NCI-H146 (cell line): ENCODE results near the gene PSTPIP2.
"Not testable (repeated sequence)": the region's sequence is repeated elsewhere in the genome, so short reads cannot be mapped to it uniquely, and the experiment has no call there.

Experiments used
- DNase-seq: peaks from one replicate; lab custom pipeline; 2025; lab: John Stamatoyannopoulos, UW

The PSTPIP2 gene

DNA sequence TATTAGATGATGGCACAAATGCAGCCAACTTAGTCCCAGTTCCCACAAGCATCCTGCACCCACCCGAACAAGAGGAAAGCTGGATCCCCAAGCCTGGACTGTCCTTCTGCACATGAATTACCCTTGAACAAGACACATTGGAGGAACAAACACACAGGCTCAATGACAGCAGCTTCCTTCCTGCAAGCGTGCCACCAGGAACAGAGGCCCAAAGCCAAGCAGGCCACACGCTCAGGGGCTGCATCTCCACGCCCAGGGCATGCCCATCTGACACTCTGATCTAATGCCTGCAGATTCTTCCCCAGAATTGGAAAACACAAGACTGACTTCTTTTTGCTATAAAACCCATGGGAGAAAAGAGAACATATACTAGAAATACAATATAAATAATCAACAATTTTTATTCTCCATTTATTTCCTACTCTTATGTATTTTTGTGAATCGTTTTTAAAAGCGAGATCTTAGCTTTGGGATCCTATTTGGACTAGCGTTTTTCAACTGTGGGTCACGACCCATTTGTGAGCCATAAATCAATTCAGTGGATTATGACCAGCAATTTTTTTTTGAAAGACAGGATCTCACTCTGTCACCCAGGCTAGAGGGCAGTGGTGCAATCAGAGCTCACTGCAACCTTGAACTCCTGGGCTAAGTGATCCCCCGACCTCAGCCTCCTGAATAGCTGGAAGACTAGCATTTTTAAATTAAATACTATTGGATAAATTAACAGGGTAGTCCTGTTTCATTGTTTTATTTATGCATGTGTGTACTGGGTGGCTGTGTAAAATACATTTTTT is 34.4 kb downstream of the PSTPIP2 start:
- no peak for DNase-seq

GRCh38 chr18:46035696-46036680 is 36.1 kb downstream of the PSTPIP2 start:
- no peak for DNase-seq

DNA sequence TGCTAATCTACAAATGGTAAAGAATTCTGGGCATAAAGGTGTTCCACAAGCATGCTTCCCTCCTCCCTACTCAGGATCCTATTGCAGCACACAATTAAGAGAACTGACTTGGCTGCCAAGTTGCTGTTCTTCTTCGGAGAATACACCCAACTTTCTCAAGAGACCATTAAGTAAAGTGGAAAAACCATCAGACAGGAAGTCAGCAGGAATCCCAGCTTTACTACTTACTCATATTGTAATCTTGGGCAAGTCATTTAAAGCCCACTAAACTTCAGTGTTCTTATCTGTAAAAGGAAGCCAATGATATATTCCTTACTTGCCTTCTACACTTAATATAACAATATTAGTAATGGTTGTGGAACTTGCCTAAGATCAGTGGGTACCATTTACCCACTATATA is 37.8 kb downstream of the PSTPIP2 start:
- no peak for DNase-seq

- no peak for DNase-seq
Measured at GRCh38 chr18:46031741-46032140, 40.3 kb downstream of the PSTPIP2 start.

DNA sequence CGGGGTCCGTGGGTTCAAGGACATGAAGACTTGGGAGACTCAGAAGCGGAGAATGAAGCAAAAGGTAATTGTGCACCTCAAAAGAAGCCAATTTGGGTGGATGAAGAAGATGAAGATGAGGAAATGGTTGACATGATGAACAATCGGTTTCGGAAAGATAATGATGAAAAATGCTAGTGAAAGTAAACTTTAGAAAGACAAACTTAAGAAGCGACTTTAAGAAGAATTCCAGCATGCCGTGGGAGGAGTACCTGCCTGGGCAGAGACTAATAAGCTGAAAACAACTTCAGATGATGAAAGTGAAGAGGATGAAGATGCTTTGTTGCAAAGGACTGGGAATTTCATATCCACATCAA is 43.5 kb downstream of the PSTPIP2 start:
- no peak for DNase-seq

GRCh38 chr18:46019936-46020335 is 52.1 kb downstream of the PSTPIP2 start:
- DNase-seq = no peak

GRCh38 chr18:46013484-46014189 is 58.4 kb downstream of the PSTPIP2 start:
- DNase-seq = no peak

GRCh38 chr18:46010676-46011075 is 61.4 kb downstream of the PSTPIP2 start:
- no peak for DNase-seq

DNA sequence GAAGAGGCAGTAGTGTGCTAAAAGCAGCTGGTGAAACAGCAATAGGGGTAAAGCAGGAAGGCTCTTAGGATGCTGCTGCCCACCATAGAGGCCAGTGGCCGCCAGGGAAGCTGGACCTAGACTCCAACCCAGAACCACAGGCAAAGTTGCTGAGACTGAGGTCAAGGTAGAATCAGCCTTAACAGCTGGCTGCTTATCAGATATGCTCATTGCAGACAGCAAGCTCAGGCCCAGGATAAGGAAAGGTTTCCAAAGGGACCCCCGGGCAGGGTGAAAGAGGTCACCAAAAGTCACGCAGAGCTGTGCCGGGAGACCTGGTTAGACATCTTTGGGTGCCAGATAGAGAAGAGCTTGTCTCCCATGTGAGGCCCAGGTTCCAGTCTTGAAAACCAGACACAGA is 62.0 kb downstream of the PSTPIP2 start:
- no peak for DNase-seq

DNA sequence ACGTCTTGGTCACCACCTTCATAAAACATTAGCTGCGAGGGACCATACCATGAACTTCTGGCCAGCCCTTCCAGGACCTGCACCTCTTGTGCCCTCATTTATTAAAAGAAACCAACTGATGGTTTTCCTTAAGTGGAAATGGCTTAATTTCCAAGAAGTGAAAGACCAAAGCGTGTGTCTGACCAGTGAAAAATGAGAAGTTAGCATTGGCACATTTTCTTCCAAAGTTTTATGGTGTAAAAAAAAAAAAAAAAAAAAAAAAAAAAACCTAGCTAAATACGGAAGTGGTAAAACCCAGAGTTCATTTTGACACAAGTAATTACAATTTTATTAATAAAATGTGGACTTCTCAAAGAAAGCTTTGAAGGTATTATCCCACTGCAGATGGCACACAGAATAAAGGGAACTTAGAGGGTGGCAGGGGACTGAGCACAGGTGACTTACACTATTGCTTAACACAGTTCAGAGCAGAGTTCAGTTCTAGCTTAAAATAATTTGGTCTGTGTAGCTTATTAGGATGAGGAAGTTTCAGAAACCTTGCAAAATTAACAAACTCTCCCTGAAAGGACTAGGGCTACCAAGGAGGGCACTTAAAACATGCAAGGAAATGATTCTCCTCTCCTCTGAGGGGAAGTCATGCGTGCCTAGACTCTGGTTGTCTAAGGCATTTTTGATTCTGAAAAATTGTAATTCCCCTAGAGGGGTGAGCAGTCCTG is 62.8 kb downstream of the PSTPIP2 start:
- DNase-seq = no peak

- no peak for DNase-seq
Measured at GRCh38 chr18:46008531-46008930, 63.5 kb downstream of the PSTPIP2 start.

DNA sequence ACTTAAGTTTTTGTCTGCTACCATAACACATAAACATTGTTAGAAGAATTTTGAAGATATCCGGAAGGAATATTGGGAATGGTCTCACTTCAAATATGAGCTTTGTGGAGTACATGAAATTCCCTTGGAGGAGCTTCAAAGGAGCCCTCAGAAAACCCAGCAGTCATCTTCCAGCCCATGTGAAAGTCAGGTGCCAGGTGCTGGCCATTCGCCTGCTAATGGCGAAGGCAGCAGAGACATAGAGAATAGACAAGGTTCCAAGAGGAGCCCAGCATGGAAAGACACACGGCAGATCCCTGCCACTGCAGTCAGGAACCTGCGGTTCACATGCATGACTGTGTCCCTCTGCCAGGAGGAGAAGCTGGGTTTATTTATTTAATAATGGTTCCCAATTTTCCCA is 64.9 kb downstream of the PSTPIP2 start:
- no peak for DNase-seq

DNA sequence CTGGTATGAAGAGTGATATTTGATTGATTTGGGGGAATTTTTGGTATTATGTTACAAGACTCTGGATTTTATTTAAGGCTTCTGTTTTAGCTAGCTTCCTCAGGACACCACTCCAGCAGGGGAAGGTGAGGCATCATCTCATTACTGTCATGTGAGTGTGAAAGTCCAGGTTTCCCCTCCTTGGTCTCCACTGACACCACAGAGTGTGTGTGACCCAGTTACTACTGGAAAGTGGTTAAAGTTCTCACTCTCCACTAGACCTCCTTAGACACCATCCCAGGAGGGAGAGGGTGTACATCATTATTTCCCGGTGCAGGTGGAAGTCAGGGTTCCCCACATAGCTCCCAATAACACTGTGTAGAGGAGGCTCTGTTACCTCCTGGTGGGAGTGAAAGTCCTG is 69.1 kb downstream of the PSTPIP2 start:
- DNase-seq = no peak

GRCh38 chr18:46001892-46002291 is 70.2 kb downstream of the PSTPIP2 start:
- no peak for DNase-seq

- no peak for DNase-seq
Measured at GRCh38 chr18:46001074-46001473, 71.0 kb downstream of the PSTPIP2 start.

- DNase-seq = no peak
Measured at GRCh38 chr18:45999536-45999935, 72.5 kb downstream of the PSTPIP2 start.

DNA sequence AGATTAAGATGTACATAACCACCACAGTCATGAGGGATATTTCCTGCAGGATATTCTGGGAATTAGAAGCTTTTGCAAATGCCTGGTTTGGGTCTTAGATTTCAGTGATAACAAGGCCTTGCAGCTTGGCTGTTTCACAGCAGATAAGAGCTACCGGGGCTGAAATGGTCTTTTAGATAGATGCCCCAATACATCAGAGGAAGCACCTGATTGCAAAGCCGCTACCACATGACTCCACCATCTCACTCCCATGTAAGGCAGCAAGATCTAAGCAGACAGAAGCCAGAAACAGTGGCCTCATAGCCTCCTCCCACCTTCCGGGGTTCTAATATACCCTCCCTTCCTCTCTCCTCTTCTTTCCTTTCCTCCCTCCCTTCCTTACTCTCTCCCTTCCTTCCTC is 73.8 kb downstream of the PSTPIP2 start:
- no peak for DNase-seq

GRCh38 chr18:45997700-45998151 is 74.3 kb downstream of the PSTPIP2 start:
- no peak for DNase-seq

GRCh38 chr18:45995461-45995860 is 76.6 kb downstream of the PSTPIP2 start:
- no peak for DNase-seq

DNA sequence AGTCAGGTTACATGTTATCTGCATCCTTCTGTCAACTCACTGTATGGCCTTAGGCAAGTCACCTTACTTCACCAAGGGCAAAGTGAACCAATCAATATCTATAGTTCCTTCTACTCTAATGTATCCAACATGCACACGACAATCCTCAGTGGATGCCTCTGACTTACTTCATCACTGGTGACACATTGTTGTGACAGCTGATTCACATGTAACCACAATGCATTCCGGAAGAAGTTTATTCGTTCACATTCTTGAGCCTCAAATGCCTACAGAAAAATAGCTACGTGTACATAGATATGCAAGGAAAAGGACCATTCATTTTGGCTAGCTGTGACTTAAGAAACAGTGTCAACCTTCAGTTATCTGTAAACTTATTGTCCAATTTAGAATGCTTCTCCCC is 78.6 kb downstream of the PSTPIP2 start:
- DNase-seq = peak; percentile 37

- not testable (repeated sequence) for DNase-seq
Measured at GRCh38 chr18:45992527-45992926, 79.5 kb downstream of the PSTPIP2 start.

GRCh38 chr18:45991788-45992187 is 80.3 kb downstream of the PSTPIP2 start:
- no peak for DNase-seq
